ENCODE measurements around the gene CYP4F3.
"Not testable (repeated sequence)": the region's sequence is repeated elsewhere in the genome, so short reads cannot be mapped to it uniquely, and the experiment has no call there.

The CYP4F3 gene, protein sequence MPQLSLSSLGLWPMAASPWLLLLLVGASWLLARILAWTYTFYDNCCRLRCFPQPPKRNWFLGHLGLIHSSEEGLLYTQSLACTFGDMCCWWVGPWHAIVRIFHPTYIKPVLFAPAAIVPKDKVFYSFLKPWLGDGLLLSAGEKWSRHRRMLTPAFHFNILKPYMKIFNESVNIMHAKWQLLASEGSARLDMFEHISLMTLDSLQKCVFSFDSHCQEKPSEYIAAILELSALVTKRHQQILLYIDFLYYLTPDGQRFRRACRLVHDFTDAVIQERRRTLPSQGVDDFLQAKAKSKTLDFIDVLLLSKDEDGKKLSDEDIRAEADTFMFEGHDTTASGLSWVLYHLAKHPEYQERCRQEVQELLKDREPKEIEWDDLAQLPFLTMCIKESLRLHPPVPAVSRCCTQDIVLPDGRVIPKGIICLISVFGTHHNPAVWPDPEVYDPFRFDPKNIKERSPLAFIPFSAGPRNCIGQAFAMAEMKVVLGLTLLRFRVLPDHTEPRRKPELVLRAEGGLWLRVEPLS

DNA sequence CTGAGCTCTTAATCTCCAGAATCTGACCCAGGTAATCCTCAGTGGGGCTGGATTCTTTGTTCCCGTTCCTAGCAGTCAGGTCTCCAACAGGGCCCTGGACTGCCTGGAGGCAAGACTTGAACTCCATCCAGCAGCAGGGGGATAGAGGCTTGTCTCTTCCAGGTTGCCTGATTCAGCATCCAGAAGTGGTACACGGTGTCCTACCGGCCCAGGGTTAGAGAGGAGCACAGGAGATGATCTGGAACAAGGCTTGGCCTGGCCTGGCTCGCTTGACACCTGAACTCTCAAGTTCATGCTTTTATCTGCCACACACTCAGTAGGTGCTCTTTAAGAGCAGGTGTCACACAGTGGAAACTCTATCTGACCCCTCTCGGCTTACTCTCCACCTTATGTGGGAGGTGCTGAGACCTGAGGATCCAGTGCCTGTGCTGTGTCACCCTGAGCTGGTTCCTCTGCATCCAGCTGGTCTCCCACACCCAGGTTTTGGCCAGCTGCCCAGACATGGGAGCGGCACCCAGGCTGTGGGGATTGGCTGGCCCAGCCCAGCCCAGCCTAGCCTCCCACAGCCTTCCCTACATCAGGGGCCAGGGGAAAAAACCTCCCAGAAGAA, at the start of gene CYP4F3:
TSS of gene CYP4F3 (plus strand) at position 604 of the 610 bp plus-strand sequence. CDS start 519 bp downstream, outside the sequence.
- peak; percentile 70 for DNase-seq (ENCODE audit: low read depth, low spot score)
- H3K27ac ChIP-seq, result peak within 1 kb of the TSS; percentile 51

DNA sequence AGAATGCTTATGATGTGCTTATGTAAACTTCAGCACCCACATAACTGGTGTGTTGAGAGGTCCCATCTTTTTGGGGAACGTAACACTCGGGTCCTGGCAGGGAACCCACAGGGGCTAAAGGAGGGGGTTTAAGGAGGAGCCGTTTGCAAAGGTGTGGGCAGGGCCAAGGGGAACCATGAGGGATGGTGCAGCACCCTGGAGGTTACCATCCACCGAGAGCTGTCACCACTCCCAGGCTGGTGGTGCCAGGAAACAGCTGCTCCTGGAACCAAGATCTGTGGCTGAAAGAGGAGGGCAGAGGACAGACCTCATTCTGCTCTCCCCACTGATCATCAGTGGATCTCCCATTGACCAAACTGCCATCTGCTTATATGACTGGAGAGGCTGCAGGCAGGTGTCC, 48.9 kb upstream of the CYP4F3 start:
- no peak for DNase-seq (ENCODE audit: low read depth, low spot score)

DNA sequence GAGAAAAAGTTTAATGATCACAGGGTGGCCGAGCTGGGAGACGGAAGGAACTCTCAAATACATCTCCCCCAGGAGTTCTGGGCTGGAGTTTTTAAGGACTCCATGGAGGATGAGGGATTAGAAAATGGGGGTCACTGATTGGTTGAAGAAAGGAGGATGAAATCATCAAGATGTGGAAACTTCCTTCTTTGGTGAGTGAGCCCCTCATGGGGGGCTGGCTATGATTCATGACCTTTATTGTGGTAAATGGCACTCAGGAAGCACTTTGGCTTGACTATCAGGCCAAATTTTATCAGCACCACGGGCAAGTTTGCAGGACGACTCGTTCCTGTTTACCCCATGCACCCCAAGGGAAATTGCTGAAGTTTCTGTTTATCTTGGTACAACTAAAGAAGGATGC, 48.2 kb upstream of the CYP4F3 start:
- not testable (repeated sequence) for DNase-seq (ENCODE audit: low read depth, low spot score); H3K27ac ChIP-seq

More for the DNA sequence above, 48.9 kb upstream of the CYP4F3 start:
- no peak overlapping the region for H3K27ac ChIP-seq

DNA sequence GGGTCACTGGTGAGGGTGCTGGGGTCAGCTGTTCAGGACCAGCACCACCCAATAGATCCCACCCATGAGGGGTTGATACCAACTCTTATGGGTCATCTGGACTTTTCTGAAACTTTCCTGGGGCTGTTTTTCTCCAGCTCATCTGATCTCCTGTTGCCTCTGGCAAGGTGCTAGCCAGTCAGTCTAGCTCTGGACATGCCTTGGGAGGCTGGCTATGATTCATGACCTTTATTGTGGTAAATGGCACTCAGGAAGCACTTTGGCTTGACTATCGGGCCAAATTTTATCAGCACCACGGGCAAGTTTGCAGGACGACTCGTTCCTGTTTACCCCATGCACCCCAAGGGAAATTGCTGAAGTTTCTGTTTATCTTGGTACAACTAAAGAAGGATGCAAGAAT, 46.9 kb upstream of the CYP4F3 start:
- not testable (repeated sequence) for H3K27ac ChIP-seq; DNase-seq (ENCODE audit: low read depth, low spot score)

DNA sequence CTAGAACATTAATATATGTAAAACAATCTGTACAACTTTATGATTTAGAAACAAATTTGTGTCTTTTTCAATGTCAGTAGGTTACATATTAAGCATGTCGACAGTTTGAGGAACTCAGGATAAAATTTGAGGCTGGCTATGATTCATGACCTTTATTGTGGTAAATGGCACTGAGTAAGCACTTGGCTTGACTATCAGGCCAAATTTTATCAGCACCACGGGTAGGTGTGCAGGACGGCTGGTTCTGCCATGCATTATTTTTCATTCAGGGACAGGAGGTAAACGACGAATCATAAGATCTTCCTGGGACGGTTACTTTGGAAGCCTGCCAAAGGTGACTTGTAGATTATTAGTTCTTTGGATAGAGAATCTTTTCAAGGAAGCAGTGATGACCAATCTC, 45.6 kb upstream of the CYP4F3 start:
- no peak overlapping the region for H3K27ac ChIP-seq
- peak; percentile 31 for DNase-seq (ENCODE audit: low read depth, low spot score)

DNA sequence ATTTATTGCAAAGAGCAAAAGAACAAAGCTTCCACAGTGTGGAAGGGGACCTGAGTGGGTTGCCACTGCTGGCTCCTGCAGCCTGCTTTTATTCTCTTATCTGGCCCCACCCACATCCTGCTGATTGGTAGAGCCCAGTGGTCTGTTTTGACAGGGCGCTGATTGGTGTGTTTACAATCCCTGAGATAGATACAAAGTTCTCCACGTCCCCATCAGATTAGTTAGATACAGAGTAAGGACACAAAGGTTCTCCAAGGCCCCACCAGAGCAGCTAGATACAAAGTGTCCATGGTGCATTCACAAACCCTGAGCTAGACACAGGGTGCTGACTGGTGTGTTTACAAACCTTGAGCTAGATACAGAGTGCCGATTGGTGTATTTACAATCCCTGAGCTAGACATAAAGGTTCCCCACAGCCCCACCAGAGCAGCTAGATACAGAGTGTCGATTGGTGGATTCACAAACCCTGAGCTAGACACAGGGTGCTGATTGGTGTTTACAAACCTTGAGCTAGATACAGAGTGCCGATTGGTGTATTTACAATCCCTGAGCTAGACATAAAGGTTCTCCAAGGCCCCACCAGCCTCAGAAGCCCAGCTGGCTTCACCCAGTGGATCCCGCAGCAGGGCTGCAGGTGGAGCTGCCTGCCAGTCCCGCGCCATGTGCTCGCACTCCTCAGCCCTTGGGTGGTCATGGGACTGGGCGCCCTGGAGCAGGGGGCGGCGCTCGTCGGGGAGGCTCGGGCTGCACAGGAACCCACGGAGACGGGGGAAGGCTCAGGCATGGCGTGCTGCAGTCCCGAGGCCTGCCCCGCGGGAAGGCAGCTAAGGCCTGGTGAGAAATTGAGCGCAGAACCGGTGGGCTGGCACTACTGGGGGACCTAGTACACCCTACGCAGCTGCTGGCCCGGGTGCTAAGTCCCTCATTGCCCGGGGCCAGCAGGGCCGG, 32.4 kb upstream of the CYP4F3 start:
- DNase-seq (ENCODE audit: low read depth, low spot score); H3K27ac ChIP-seq: not testable (repeated sequence)

DNA sequence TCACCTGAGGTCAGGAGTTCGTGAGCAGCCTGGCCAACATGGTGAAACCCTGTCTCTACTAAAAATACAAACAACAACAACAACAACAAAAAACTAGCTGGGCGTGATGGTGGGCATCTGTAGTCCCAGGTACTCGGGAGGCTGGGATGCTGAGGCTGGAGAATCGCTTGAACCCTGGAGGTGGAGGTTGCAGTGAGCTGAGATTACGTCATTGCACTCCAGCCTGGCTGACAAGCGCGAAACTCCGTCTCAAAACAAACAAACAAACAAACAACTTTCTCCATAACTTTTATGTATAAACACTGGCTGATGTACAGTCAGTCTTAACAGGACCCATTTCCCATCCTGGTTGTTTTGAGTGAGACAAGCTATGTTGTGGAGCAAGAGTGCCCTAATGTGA, 31.4 kb upstream of the CYP4F3 start:
- no peak for DNase-seq (ENCODE audit: low read depth, low spot score)
- H3K27ac ChIP-seq, result no peak overlapping the region

DNA sequence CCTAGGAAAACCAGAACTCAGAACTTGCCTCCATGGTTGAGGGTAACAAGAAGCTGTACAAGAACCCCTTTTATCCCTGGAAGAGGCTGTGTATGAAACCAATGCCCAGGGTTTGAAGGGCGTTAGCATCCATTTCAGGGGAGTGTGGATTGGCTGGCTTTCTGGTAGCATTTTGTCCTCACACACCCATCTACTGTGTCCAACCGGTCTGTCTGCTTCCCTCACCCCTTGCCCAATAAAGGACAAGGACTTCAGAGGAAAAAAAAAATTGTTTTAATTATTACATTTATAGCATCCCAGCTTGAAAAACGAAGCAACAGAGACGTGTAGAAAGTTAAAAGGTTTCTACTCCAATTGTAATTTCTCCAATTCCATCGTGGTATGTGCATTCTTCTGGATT, 28.4 kb upstream of the CYP4F3 start:
- H3K27ac ChIP-seq, result no peak overlapping the region
- no peak for DNase-seq (ENCODE audit: low read depth, low spot score)

DNA sequence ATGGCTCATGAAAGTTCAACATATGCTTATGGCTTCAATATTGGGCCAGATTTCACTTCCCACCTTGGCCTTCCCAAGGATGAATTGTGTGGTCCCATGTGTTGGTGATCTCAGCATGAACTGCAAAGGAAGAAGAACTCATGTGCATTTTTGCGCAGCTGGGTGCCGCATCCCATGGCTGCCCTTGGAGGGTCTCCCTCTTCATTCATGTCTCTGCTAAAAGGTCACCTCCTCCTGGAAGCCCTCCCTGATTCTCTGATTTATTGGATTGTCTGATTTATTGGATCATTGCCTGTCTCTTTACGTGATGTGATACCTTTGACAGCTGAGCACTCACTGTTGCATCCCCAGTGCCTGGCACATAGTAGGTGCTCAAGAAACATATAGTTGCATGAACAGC, 27.4 kb upstream of the CYP4F3 start:
- no peak overlapping the region for H3K27ac ChIP-seq
- no peak for DNase-seq (ENCODE audit: low read depth, low spot score)

DNA sequence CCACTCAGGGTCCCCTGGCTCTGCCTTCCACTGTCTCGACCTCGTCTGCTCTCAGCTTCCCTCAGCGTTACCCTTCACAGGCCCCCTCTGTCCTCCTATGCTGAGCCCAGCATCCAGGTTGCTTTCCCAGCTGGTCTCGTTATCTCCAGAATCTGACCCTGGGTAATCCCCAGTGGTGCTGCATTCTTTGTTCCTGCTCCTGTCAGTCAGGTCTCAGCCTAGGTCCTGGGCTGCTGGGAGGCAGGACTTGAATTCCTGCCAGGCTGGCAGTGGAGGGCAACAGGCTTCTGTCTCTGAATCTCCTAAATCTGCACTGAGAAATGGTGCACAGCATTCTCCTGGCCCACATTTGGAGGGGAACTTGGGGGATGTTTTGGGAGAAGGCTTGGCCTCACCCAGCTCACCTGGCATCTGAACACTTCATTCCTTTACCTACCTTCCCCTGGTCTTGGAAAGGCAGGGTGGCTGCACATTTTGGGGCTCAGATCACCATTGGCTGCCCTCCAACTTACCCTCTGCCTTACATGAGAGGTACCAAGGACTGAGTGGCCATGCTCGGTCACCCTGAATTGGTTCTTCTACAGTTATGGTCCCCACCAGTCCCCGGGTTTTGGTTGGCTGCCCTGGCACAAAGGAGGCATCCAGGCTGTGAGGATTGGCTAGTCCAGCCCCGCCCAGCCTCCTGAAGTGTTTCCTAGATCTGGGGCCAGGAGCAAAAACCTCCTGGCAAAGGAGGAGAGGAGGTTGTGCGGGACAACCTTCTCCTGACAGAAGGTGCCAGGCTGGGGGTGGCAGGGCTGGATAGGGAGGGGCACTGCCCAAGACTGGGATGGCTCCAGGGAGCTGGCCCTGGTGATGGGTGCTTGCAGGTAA, 26.0 kb upstream of the CYP4F3 start, which contains the start of gene CYP4F8:
TSS of gene CYP4F8 (plus strand) at position 712 of the 873 bp plus-strand sequence. CDS start 399 bp downstream, outside the sequence.
- no peak for DNase-seq (ENCODE audit: low read depth, low spot score)
- no peak within 1 kb of the TSS for H3K27ac ChIP-seq

DNA sequence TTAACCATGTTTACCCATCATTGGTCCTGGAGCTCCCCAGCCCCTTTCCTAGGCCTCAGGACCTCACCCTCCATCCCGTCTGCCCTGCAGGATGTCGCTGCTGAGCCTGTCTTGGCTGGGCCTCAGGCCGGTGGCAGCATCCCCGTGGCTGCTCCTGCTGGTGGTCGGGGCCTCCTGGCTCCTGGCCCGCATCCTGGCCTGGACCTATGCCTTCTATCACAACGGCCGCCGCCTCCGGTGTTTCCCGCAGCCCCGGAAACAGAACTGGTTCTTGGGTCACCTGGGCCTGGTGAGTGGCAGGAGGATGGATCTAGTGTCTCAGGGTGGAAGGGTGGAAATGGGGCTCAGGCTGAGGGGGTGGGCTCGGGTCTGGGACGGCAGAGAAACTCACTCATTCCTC, 25.2 kb upstream of the CYP4F3 start:
- no peak overlapping the region for H3K27ac ChIP-seq

DNA sequence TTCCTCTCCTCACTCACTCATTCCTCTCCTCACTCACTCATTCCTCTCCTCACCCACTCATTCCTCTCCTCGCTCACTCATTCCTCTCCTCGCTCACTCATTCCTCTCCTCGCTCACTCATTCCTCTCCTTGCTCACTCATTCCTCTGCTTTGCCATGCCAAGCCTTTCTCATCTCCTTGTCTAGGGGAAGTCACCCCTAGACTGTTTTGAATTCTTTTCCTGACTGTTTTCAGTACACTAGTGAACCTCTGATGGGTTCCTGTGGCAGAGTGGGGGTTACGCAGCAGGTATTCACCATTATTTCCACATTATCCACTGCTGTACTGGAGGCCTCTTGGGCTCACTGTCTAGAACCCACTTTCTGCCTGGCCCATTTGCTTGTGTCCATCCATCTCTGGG, 24.5 kb upstream of the CYP4F3 start:
- no peak overlapping the region for H3K27ac ChIP-seq
- DNase-seq (ENCODE audit: low read depth, low spot score), result no peak

More for the DNA sequence above, 25.2 kb upstream of the CYP4F3 start:
- DNase-seq (ENCODE audit: low read depth, low spot score), result no peak

DNA sequence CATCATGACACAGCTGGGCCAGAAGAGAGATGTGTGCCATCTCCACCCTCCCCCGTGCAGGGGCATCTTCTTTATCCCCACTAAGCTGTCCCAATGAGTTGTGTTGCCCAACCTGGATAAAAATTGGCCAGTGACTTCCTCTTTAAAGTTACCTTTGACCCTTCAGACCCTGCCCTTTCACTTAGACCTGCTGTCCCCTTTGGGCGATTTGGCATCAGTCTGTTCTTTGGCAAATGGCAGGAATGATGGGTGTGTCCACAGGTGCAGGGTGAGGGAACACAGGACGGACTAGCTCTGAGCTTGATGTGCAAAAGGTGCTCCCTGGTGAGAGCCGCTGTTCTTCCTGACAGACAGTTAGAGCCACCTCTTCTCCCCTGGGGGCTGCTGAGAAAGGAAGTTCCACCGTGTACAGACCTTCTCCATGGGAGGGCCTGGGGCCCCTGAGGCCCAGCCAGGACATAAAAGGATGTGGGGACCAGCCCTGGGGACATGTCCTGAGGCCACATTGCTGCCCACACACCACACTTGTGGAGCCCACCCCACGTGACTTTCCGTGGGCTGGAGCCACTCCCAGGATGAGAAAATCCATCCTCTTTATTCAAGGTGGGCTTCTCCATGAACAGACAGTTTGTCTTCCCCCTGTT, 23.9 kb upstream of the CYP4F3 start:
- DNase-seq (ENCODE audit: low read depth, low spot score), result no peak

DNA sequence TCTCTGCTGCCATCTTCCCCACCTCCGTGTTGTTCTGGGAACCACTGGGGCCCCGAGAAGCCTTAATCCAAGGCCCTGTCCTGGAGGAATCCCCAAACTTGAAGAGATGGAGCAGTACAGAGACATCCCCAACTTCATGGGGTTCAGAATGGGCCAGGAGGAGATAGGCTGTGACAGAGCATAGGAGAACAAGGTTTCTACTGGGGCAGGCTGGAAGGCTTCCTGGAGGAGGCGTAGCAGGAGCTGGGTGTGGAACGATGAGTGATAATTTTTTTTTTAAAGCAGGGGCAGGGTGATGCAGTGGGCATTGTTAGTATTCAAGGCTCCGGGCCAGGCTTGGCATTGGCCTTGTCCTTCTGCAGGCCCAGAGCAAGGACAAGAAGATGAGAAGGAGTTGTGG, 22.4 kb upstream of the CYP4F3 start:
- no peak overlapping the region for H3K27ac ChIP-seq
- DNase-seq (ENCODE audit: low read depth, low spot score), result no peak

More for the DNA sequence above, 23.9 kb upstream of the CYP4F3 start:
- no peak overlapping the region for H3K27ac ChIP-seq

DNA sequence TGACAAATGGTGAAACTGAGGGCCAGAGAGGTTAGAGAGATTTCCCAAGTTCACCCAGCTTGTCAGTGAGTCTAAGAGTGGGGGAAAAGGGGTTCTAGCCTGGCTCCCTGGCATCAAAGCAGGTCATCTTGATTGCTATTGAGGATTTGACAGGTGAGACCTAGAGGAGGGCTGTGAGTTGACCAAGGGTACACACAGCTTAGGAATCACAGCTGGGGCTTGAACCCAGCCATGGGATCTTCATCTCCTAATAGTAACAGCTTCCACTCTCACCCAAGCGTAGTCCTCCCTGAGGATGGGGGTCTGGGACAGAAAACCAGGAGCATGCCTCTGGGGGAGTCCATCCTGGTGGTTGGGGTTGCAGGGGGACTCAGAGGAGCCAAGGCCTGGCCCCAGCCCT, 18.9 kb upstream of the CYP4F3 start:
- no peak overlapping the region for H3K27ac ChIP-seq
- no peak for DNase-seq (ENCODE audit: low read depth, low spot score)

DNA sequence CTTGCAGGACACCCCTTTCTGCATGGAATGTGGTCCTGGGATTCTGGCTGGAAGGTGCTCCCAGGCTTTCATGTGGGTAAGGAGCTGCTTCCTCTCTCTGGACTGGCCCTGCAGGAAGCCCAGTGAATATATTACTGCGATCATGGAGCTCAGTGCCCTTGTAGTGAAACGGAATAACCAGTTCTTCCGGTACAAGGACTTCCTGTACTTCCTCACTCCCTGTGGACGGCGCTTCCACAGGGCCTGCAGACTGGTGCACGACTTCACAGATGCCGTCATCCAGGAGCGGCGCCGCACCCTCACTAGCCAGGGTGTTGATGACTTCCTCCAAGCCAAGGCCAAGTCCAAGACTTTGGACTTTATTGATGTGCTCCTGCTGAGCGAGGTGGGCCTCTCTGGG, 17.7 kb upstream of the CYP4F3 start:
- no peak overlapping the region for H3K27ac ChIP-seq
- no peak for DNase-seq (ENCODE audit: low read depth, low spot score)

DNA sequence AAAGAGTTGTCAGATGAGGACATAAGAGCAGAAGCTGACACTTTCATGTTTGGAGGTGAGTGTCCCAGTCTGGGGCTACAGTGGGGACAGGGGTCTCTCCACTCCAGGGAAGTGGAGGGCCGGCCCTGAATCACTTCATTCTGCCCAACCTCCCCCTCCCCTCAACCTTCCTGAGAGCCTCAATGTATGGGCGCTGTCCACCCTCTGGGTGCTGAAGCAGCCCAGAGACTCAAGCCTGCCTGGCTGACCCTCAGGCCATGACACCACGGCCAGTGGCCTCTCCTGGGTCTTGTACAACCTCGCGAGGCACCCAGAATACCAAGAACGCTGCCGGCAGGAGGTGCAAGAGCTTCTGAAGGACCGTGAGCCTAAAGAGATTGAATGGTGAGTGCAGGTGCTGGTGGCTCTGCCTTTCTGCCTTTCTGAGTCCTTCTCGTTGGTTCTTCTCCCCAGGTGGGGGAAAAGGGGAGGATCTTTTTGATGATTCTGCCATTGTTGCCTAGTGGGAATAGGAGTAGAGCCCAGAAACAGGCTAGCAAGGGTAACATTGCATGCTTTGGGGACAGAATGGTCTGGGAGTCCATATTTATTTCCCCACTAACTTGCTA, 16.9 kb upstream of the CYP4F3 start:
- no peak for DNase-seq (ENCODE audit: low read depth, low spot score)
- H3K27ac ChIP-seq, result no peak overlapping the region

DNA sequence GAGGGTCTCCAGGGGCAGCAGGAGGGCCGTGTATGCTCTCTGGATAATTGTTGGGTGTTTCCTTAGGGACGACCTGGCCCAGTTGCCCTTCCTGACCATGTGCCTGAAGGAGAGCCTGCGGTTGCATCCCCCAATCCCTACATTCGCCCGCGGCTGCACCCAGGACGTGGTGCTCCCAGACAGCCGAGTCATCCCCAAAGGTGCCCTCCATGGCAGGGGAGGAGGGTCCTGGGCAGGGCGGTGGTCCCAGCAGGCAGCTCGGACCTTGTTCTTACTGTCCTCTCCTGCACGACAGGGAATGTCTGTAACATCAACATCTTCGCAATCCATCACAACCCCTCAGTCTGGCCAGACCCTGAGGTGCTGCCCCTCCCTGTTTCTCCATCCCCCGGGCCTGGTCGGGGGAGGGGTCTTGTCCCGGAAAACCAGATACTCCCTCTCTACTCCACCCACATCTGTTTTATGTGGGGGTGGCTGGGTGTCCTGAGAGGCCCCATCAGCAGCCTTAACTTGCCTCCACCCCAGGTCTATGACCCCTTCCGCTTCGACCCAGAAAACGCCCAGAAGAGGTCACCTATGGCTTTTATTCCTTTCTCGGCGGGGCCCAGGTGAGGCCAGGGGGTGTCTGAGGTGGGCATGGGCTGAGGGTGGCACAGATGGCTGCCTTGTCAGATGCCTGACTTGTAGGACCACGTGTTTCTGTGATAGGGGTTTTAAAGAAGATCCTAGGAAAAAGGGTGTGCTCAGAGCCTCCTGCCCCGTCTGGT, 12.3 kb upstream of the CYP4F3 start:
- no peak overlapping the region for H3K27ac ChIP-seq
- DNase-seq (ENCODE audit: low read depth, low spot score), result no peak
